Dedifferentiated amniotic fluid mesenchymal stem cell (primary cell): ENCODE measurements around the gene NRDC.
A peak's percentile ranks its signal among the peaks of the same experiment; 100 is the strongest.

Source experiments
- DNase-seq: peaks from one replicate; pipeline ENCODE4 v3.0.0-alpha.2; 2016; ENCODE audit errors: extremely low spot score

Gene NRDC, protein sequence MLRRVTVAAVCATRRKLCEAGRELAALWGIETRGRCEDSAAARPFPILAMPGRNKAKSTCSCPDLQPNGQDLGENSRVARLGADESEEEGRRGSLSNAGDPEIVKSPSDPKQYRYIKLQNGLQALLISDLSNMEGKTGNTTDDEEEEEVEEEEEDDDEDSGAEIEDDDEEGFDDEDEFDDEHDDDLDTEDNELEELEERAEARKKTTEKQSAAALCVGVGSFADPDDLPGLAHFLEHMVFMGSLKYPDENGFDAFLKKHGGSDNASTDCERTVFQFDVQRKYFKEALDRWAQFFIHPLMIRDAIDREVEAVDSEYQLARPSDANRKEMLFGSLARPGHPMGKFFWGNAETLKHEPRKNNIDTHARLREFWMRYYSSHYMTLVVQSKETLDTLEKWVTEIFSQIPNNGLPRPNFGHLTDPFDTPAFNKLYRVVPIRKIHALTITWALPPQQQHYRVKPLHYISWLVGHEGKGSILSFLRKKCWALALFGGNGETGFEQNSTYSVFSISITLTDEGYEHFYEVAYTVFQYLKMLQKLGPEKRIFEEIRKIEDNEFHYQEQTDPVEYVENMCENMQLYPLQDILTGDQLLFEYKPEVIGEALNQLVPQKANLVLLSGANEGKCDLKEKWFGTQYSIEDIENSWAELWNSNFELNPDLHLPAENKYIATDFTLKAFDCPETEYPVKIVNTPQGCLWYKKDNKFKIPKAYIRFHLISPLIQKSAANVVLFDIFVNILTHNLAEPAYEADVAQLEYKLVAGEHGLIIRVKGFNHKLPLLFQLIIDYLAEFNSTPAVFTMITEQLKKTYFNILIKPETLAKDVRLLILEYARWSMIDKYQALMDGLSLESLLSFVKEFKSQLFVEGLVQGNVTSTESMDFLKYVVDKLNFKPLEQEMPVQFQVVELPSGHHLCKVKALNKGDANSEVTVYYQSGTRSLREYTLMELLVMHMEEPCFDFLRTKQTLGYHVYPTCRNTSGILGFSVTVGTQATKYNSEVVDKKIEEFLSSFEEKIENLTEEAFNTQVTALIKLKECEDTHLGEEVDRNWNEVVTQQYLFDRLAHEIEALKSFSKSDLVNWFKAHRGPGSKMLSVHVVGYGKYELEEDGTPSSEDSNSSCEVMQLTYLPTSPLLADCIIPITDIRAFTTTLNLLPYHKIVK

DNA sequence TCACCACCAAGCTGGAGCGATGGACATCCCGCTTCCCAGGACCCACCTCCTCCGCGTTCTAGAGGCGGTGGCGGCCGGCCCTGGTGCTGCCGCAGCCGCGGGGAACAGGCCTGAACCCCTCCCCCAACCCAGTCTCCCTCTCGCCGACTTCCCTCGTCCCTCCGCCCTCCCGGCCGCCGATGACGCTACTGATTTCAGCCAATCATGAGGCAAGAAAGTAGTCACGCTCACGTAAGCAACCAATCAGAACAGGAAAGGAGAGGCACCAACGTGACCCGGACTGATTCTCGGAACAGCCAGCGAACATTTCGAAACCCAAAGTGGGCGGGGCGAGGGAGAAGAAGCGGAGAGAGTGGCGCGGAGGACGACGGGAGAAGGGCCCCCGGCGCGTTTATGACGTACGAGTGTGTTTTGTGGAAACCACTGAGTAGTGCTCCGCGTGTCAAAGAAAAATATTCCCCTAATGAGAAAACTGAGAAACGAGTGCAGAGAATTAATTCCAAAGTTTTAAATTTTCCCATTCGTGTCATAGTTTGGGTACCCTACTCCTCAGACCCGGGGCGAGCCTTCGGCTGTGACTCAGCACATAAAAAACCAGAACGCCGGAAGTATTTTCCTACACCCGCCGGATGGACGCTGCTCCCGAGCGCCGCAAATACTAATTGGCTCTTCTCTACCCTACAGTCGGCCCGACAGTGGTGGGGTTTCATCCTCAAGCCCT is at the start of gene NRDC:
Gene NRDC (minus strand): TSS at position 112 of the 721 bp plus-strand sequence. CDS start 112 bp downstream, outside the sequence.
- DNase-seq, result peak; percentile 100

- DNase-seq, result no peak
Measured at GRCh38 chr1:51927029-51927428, 48.5 kb upstream of the NRDC start.

DNA sequence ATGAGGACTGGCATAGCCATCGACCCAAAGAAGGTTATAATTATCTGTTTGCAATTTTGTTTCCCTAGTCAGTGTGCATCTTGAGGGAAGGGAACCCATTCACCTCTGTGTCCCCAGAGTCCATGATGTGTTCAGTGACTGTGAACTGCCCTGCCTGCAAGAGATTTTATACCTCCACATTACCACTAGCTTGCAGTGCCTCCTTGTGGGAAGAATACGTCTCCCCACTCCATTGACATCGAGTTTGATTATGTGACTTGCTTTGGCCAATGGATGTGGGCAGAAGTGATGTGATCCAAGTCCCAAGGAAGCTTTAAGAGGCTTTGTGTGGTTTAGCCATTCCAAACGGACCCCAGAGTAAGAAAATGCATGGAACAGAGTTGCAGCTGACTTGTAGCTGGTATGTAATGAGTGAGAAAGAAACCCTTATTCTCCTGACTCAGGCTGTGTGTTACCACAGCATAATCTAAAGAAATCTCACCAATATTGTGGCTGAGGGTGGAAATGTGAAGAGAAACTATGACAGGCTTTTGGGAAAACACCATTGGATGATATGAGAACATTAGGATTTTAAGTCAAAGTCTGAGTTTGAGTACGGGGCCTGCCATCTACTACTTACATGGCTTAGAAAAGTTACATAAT is 47.8 kb upstream of the NRDC start:
- DNase-seq, result no peak

DNA sequence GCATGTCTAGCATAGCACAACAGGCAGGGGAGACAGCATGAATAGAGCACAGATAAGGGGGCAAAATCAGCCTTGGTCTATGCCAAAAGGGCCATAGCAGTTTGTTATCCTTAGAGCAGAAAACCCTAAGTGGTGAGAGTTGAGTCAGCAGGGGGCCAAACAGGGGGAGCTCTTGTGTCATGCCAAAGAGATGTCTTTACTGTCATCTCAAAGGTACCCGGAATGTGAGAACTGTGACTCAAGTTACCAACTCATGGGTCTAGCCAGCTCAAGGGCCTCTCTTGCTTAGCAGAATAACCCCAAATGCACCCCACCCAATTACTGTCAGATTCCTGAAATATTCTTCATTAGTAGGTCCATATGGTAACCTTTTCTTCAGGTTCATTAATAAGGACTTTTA is 45.9 kb upstream of the NRDC start:
- no peak for DNase-seq

DNA sequence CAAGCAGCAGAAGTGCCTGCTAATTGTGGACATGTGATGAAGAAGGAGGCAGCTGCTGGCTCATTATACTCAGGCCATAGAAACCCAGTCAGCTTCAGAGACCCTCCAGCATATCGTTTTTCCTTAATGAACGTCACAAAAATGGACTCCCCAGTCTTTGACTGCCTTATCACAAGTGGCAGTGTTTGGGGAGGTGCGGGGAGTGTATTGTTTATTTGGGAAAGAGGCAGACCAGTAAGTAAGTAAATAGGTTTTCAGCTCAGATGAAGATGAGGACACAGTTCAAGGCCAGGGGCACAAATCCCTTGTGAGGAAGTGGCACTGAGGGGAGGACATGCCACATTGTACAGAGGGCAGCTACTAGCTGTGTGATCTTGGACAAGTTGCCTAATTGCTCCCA is 43.5 kb upstream of the NRDC start:
- DNase-seq, result no peak

DNA sequence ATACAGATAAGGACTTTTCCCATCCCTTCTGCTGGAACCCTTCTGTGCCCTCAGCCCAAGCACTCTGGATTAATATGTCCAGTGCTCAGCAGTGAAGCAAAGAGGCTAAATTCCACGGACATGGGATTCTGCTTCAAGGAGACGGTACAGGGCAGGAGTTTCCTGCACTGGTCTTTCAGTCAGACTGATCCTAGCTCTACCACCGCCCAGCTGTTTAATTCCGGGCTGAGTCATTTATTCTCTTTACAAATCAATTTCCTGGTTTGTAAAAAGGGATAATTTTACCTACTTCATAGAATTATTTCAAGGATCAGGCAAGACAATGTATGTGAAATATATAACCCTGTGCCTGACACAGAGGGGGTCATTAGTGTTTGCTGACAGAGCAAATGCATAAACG is 41.6 kb upstream of the NRDC start:
- no peak for DNase-seq

- no peak for DNase-seq
Measured at GRCh38 chr1:51919684-51920083, 41.2 kb upstream of the NRDC start.

DNA sequence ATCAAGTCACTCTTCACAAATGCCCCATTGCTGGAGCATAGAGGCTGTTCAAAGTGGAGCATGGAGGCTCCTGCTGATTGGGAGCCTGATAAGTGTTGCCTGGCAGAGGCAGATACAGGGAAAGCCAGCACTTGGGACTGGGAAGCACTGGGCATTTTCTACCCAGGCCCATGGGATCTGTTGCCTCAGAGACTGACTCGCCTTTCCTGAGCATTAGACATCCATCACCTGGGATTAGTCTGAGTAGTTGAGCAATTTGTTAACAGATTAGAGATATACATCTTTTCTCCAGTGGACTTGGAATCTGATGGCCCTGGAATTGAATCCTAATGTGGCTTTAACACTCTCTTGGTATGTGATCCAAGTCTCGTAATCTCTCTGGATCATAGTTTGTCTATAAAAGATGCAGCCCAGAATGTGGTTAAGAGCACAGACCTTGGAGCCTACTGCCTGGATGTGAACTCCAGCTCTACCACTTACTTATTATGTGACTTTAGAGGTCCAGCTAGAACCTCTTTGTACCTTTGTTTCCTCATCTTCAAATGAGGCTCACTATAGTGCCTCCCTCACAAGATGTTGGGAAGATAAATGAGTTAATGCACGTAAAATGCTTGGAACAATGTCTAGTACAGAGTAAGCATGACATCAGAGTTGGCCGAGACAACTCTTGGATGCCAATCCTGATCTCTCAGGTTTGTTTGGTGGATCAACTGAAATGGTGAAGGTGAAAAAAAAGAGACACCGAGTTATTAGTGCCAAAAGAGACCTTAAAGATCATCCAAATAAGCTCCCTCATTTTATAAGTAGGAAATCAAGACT is 38.3 kb upstream of the NRDC start:
- no peak for DNase-seq

DNA sequence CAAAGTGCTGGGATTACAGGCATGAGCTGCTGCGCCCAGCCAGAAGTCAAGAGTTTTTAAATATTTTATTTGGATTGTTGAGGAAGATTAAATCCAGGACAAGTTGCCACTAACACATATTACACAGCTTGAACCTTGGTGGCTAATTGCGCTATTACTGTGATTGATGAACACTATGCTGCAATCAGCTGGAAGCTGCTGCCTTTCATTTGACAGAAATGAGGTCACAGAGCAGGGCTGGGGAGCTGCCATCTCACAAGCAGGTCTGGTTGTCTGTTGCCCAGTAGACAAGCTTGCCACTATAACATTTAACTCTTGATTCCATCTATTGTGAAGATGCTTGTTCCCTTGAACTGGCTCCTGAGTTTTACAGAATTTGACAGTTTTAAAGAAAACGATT is 37.4 kb upstream of the NRDC start:
- DNase-seq, result no peak

- no peak for DNase-seq
Measured at GRCh38 chr1:51912881-51913280, 34.4 kb upstream of the NRDC start.

DNA sequence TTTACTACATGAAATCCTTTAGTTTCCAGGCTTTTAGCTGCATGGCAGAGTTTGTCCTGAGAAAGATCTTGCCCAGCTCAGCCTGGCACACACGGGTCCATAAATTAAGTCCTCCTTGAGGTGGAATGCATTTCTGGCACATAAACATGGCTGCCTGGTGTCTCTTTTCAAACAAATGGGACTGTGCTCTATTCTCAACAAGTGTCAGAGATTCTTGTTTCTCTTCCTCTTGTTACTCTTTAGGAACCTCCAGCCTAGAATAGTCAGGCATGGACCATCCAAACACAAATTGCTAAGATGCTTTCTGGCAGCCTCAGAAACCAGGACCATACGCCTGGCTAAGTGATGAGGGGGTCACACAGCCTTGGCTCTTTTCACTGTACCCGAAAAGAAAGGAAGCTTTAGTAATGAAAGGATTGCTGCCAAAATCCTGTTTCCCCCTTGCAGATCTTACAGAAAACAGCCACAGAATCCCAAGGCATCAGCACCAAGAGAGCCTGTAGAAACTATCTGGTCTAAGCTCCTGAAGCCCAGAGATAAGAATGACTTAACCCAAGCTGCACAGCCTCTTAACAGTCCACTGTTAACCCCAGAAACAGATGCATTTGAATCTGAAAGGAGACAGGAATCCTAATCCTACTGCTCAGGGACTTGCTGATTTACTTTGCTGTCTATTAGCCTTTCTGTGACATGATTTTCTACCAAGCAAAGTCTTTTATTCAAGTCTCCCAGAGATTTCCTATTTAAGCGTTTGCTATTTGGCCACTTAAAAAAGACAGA is 31.9 kb upstream of the NRDC start:
- DNase-seq, result no peak

- no peak for DNase-seq
Measured at GRCh38 chr1:51908499-51908898, 30.0 kb upstream of the NRDC start.

- DNase-seq, result no peak
Measured at GRCh38 chr1:51907079-51907702, 28.7 kb upstream of the NRDC start.

DNA sequence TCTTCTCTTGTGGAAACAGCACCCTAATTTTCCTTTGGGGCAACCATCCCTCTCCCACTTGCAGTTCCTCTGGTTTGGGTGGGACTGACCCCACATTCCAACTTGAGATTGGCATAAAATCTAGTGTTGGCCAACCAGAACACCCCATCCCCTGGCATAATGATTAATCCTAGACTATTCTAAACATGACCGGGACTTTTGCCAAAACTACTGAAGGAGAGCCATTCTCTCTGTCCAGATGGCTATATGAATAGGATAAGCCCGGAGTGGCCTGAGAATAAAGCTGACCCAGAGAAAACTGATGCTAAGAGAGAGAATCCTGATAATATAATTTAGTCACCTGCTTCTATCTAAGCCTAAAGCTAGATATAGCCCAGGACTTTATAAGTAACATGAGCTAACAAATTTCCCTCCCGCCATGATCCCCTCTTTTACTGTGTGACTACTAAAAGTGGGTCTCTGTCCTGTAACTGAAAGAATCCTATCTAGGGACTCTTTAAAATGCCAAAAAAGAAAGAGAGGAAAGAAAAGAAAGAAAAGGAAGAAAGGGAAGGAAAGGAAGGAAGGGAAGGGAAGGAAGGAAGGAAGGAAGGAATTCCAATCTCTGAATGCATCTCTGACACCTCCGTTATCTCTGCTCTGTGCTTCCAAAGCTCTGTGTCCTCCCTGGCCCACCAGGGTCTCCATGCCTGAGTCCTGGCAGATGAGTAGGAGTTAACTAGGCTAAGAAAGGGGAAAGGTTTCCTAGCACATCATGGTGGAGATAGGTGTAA is 28.0 kb upstream of the NRDC start:
- DNase-seq, result peak; percentile 45

DNA sequence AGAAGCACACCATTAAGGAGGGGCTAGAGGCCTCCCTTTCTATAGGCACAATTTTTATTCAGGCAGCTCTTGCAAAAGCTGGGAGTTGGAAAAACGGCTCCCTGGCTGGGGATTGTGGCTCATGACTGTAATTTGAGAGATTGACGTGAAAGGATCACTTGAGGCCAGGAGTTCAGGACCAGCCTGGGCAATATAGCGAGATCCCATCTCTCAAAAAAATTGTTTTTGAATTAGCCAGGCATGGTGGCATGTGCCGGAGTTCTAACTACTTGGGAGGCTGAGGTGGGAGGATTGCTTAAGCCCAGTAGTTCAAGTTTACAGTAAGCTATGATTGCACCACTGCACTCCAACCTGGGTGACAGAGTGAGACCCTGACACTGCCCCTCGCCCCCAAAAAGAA is 23.9 kb upstream of the NRDC start:
- no peak for DNase-seq

GRCh38 chr1:51901151-51901550 is 22.6 kb upstream of the NRDC start:
- no peak for DNase-seq

GRCh38 chr1:51899022-51899421 is 20.5 kb upstream of the NRDC start:
- DNase-seq, result no peak

DNA sequence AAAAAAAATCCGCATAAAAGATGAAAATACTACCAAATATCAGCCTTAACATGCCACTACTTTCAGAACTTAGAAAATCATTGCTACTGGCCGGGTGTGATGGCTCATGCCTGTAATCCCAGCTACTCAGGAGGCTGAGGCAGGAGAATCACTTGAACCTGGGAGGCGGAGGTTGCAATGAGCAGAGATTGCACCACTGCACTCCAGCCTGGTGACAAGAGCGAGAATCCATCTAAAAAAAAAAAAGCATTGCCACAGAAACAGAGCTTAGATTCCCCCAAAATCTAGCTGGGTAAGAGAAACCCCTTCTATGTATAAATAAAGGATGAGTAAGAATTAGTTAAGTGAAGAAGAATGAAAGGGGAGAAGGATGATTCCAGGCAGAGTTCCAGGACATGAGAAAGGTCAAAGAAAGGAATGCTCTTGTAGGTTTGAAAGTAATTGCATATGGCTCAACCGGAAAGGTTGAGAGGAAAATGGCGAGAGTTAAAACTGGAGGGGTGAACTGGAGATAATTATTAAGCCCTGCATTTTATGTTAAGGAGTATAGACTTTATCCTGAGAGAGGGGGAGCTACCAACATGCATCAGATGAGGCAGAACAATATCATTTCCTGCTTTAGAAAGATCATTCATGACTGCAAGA is 19.7 kb upstream of the NRDC start:
- DNase-seq, result peak; percentile 51
